Uterus (tissue), 4 donors: Measurements from ENCODE around the gene OXCT2. TPM values are rescaled to one million over a fixed set of nuclear protein-coding genes. Genes with fewer than 3 reads are reported as not detected.
"Not testable (repeated sequence)": the region's sequence is repeated elsewhere in the genome, so short reads cannot be mapped to it uniquely, and the experiment has no call there.

Experiments used
- DNase-seq, 2 donors: peaks; one replicate each; pipeline ENCODE4 v3.0.0-alpha.2; 2019 to 2020
- H3K27ac ChIP-seq, 2 donors: fragments of 200-600 bp; sonication (generic); 1 replicate in 1 of 2; 2 replicates in 1 of 2; pipeline ENCODE4 v1.5.1; 2016 to 2018
- H3K27me3 ChIP-seq, 2 donors: fragments of 200-600 bp; sonication (generic); one replicate each; pipeline ENCODE4 v1.5.1; 2018 to 2019; ENCODE audit warnings: control low read depth in 1 of 2
- H3K36me3 ChIP-seq, 2 donors: fragments of 200-600 bp; sonication (generic); one replicate each; pipeline ENCODE4 v1.5.1; 2019; ENCODE audit warnings: control low read depth in 1 of 2
- H3K4me1 ChIP-seq, 2 donors: fragments of 200-600 bp; sonication (generic); one replicate each; pipeline ENCODE4 v1.5.1; 2018 to 2019; ENCODE audit warnings: control low read depth in 1 of 2
- H3K4me3 ChIP-seq, 2 donors: fragments of 200-600 bp; sonication (generic); 1 replicate in 1 of 2; 2 replicates in 1 of 2; pipeline ENCODE4 v1.5.1; 2018 to 2019; ENCODE audit warnings: mild to moderate bottlenecking in 1 of 2
- H3K9me3 ChIP-seq, 2 donors: fragments of 200-600 bp; sonication (generic); one replicate each; pipeline ENCODE4 v1.5.1; 2019; ENCODE audit warnings: control low read depth in 1 of 2
- POLR2A ChIP-seq, 2 donors: fragments of 450-650 bp; IDR thresholded peaks; one replicate each; pipeline ENCODE4 v1.6.1; 2016; ENCODE audit warnings: antibody characterized with exemption in 2 of 2, mild to moderate bottlenecking in 1 of 2, moderate library complexity in 1 of 2
- intact Hi-C: fragments of 100-400 bp; cut with DNase I; formaldehyde crosslinking; loops from one replicate; pipeline ENCODE4 v1.15.1; 2023; ENCODE audit warnings: low total_unique reads
- total RNA-seq, 4 donors: library from RNA; depleted of rRNA in 3 of 4; stranded (reverse); fragments of >200 nt in 3 of 4; gene quantifications; one replicate each; pipeline versions ENCODE4 v1.1.0 to v1.2.4, GENCODE V29; 2014 to 2023
- TF ChIP-seq, protein P1 (sequence below), 4 experiments: fragments of 200-600 bp in 2 of 4; fragments of 450-650 bp in 2 of 4; sonication (generic) in 2 of 4; IDR thresholded peaks; one replicate each; pipeline ENCODE4 v1.5.1; 2016 to 2019; ENCODE audit warnings: antibody characterized with exemption in 4 of 4, mild to moderate bottlenecking in 2 of 4, moderate library complexity in 1 of 4
- donor health status: DM: yes; HTN: yes; CAD: no.

The OXCT2 gene
- total RNA-seq, 4 donors from 2014 or later: 1.1 to 1.5 TPM; not detected in 2

DNA sequence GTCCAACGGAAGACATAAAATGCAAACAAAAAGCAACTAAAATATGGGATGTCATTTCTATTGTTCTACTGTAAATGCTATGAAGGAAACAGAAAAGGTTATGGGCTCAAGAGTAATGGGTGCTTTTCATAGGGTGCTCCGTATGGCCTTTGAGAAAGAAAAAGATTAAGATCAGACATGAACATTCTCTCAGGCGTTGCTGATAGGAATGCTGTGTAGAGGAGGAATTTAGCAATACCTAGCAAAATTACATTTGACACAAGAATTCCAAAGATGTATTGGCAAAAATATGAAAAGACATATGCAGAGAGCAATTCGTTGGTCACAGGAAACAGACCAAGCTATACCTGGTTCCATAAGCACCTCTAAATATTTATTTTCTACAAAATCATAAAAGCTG lies 5.7 kb upstream of the OXCT2 start:
- no peak for TF ChIP-seq POLR2A (IDR thresholded peaks at IDR 0.05)
- TF ChIP-seq, protein P1, sequence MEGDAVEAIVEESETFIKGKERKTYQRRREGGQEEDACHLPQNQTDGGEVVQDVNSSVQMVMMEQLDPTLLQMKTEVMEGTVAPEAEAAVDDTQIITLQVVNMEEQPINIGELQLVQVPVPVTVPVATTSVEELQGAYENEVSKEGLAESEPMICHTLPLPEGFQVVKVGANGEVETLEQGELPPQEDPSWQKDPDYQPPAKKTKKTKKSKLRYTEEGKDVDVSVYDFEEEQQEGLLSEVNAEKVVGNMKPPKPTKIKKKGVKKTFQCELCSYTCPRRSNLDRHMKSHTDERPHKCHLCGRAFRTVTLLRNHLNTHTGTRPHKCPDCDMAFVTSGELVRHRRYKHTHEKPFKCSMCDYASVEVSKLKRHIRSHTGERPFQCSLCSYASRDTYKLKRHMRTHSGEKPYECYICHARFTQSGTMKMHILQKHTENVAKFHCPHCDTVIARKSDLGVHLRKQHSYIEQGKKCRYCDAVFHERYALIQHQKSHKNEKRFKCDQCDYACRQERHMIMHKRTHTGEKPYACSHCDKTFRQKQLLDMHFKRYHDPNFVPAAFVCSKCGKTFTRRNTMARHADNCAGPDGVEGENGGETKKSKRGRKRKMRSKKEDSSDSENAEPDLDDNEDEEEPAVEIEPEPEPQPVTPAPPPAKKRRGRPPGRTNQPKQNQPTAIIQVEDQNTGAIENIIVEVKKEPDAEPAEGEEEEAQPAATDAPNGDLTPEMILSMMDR (IDR thresholded peaks at IDR 0.05): no peak
- Histone ChIP-seq H3K4me1 (no peaks in the 10 kb centered on the region), H3K27ac (no peak overlapping the region), H3K36me3 (no peaks in the 10 kb centered on the region), H3K4me3 (no peak overlapping the region), H3K9me3 (no peaks in the 10 kb centered on the region), H3K27me3 (no peaks in the 10 kb centered on the region)
- no peak for DNase-seq
- intact Hi-C loops: no loop called here

DNA sequence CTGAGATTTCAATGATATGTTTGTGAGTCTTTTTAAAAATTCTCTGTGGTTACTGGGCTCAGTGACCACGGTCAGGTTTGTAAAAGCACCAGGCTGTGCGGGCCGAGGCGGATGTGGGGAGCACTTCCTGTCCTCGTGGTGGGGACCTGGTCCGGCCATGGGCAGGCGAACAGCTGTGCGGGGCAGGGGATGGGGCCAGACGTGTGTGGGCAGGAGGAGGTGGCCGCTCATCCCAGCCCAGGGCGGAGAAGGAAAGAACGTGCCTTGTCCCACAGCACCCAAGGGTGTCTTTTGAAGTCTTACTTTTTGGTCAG lies 5.2 kb upstream of the OXCT2 start:
- intact Hi-C loops: no loop called here
- H3K9me3 ChIP-seq: no peaks in the 10 kb centered on the region
- H3K27ac ChIP-seq: no peak overlapping the region
- H3K36me3 ChIP-seq: no peaks in the 10 kb centered on the region
- no peak for DNase-seq
- H3K4me1 ChIP-seq: no peaks in the 10 kb centered on the region
- H3K4me3 ChIP-seq: no peak overlapping the region
- TF ChIP-seq POLR2A (IDR thresholded peaks at IDR 0.05): no peak
- TF ChIP-seq, protein P1 (IDR thresholded peaks at IDR 0.05): no peak
- H3K27me3 ChIP-seq: no peaks in the 10 kb centered on the region

DNA sequence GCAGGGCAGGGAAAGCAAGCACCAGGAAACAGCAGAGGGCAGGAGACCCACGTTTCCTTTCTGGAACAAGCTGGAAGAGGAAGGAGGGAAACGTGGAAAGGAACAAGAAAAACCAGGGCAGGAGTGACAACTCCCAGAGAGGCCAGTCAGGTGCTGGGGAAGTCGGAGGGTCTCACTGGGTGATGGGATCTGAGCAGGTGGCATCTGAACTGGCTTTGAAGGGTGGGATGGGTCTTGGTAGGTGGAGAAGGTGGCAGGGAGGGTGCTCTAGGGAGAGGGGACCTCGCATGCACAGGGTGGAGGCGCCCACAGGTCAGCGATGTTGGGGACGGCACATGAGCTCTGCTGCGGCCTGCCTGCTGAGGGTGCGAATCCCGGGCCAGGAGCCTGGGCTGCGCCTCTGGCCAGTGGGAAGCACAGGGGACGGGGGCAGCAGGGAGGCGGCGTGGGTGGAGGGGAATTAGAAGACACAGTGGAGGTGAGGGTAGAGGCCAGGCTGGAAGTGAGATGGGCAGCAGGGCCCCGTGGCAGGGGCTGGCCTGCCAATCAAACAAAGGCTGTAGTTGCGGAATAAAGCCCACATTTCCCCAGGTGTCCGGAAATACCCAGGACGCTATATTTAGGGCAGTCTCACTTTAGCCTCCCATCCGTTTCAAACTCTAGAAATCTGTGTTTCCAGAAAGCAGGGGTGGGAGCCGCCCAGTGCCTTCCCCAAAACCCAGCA lies 4.7 kb upstream of the OXCT2 start:
- H3K9me3 ChIP-seq, H3K36me3 ChIP-seq, intact Hi-C loops, H3K27me3 ChIP-seq, H3K4me1 ChIP-seq, H3K4me3 ChIP-seq, DNase-seq, H3K27ac ChIP-seq: not testable (repeated sequence)

DNA sequence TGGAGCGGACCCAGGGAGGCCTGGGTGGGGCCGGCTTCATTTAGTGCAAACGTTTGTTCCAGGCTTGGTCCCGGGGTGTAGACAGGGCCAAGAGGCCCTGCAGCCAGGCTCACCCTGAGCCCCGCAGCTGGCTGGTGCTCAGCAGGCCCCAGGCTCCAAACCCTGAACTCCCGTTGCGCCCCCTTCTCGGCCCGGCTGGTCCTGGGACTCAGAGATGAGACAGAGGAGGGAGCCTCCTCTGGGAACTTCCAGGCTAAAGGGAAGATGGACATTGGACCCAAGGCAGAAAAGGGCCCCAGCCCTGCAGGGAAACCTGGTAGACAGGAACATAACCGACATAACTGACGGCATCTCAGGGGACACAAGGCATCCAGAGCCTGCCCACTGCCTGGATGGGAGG lies 4.0 kb upstream of the OXCT2 start:
- H3K9me3 ChIP-seq, H3K27me3 ChIP-seq, intact Hi-C loops, H3K4me3 ChIP-seq, H3K4me1 ChIP-seq, DNase-seq, H3K36me3 ChIP-seq, H3K27ac ChIP-seq: not testable (repeated sequence)

DNA sequence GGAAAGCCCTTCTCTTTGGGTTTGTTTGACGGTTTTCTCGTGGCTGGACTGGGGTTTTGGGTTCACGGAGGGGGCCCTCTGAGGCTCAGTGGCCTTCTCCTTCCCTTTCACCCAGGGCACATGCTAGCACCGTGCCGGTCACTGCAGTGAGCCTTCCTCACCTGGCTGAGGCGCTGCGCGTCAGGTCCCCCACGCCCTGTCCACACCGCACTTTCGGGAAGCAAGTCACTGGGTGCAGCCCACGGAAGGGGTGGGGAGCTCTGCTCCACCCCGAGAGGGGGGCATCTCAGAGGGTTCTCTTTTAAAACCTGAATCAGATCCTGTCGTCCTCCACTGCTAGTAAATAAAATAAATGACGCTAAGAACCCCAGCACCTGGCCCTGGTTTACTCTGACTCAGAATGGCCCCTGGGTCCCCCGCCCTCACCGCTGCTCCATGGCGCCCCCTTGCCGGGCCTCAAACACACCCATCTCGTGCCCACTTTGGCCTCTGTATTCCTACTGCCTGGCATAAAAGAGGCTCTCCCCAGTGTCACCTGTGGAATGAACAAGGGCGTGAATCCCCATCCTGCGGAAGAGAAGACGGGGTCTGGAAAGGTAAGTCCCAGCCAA lies 2.3 kb upstream of the OXCT2 start:
- H3K36me3 ChIP-seq, H3K27me3 ChIP-seq, H3K4me1 ChIP-seq, H3K4me3 ChIP-seq, H3K9me3 ChIP-seq, DNase-seq, intact Hi-C loops, H3K27ac ChIP-seq: not testable (repeated sequence)

DNA sequence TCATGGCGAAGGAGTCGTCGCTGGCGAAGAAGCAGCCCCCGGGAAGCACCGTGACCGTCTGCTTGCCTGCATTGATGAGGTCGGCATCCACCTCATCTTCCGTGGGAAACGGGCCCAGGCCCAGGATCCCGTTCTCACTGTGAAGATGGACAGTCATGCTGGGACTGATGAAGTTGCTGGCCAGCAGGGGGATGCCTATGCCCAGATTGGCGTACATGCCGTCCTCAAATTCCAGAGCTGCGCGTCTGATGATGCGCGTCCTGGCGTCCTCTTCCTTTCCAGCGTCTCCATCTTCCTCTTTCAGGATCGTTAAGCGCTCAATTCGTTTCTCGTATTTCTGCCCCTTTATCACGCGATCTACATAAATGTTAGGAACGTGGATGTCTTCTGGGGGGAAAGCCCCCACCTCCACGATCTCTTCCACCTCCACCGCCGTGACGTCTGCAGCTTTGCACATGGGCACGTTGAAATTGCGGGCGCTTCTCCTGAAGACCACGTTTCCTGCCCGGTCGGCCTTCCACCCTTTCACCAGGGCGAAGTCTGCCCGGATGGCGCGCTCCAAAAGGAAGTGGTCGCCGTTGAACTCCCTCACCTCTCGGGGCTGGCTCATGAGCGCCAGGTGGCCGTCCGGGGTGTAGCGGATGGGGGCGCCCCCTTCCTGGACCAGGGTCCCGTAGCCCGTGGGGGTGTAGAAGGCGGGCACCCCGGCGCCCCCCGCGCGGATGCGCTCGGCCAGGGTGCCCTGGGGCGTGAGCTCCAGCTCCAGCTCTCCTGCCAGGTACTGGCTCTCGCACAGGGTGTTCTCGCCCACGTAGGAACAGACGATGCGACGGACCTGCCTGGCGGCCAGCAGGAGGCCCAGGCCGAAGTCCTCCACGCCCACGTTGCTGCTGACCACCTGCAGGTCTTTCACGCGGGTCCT lies 787 bp downstream of the OXCT2 start:
- H3K27ac ChIP-seq, H3K9me3 ChIP-seq, H3K4me3 ChIP-seq, H3K36me3 ChIP-seq, intact Hi-C loops, H3K4me1 ChIP-seq, H3K27me3 ChIP-seq, DNase-seq: not testable (repeated sequence)

DNA sequence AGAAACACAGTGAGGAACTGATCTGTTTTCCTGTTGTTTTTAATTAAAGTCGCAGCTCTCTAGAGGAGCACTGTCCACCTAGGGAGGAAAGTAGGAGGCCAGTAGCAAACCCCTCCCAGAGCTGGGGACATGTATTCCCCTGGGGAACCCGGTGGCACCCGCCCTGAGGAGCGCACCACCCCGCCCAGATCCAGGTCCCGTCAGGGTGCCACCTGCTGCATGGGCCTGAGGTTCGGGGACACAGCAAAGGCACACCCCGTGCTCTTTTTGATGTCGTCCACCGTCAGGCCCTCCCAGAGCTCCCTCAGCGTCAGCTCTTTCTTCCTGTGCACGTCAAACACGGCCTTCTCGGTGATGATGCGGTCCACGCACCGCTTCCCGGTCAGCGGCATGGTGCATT lies 1.6 kb downstream of the OXCT2 start:
- H3K4me1 ChIP-seq, H3K9me3 ChIP-seq, intact Hi-C loops, H3K36me3 ChIP-seq, DNase-seq, H3K4me3 ChIP-seq, H3K27me3 ChIP-seq, H3K27ac ChIP-seq: not testable (repeated sequence)

DNA sequence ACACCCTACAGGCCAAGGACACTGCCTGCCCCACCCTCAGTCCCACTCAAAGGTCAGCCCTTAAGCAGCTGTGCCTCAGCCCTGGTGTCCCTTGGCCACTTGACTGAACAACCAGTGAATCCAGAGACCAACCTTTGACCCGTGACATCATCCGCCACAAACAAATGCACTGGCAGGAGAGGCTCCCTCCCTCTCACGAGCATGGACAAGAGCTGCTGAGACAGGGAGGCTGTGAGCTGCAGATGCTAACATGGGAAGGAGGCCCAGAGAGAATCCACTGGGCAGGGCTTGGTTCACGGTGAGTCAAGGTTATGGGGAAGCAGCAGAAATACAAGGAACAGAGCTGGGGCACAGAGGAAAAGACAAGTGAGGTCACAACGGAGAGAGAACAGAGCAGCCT lies 4.7 kb downstream of the OXCT2 start:
- intact Hi-C loops, H3K4me3 ChIP-seq, H3K36me3 ChIP-seq, H3K27ac ChIP-seq, H3K27me3 ChIP-seq, DNase-seq, H3K4me1 ChIP-seq, H3K9me3 ChIP-seq: not testable (repeated sequence)

DNA sequence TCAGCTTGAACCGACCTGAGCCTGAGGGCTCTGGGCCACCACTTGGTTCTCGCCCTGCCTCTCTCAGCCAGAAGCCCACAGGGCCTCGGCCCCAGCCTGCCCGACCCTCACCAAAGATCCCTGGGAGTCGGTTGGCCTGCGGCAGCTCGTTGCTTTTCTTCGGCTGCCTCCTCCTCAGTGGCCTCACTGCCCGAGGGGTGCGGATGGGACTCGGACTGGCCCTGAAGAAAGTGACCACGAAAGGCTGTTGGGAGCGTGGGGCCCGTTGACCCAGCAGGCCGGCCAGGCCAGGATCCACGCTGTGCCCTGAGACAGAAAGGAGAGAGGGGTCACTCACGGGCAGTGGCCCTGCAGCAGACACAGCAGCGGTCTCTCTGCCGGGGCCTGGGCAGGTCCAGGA lies 6.6 kb downstream of the OXCT2 start:
- DNase-seq, H3K27ac ChIP-seq, intact Hi-C loops, H3K9me3 ChIP-seq, H3K27me3 ChIP-seq, H3K4me1 ChIP-seq, H3K36me3 ChIP-seq, H3K4me3 ChIP-seq: not testable (repeated sequence)

DNA sequence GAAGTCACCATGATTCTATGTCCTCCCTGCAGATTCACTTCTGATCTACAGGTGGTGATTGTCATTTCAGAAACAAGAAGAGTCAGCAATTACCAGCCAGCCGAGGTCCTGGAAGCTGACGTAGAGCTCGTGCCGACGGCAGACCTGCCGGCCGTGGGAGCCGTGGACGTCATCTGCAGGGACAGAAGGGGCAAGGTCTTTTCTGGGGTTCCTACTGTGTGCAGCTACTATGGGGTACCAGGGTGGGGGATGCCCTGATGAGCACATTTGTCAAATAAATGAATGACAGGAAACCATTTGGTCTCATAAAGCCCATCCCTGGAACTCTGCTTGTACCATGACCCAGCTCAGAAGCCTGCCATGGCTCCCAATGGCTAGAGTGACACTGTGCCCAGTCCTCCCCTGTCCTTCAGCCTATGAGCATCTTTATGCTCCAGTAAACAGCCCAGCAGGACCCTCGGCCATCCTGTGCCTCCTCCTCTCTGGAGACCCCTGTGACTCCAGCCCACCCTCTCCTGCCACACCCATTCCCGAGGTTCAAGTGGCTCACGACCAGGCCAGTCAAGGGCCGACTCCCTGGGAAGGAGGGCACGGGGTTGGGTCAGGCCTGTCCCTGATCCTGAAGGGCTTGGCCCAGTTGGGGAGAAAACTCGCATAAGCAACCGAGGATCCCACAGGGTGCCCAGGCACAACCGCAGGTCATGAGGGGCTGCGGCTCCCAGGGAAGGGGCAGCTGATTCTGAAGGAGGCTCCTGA lies 7.4 kb downstream of the OXCT2 start:
- DNase-seq, H3K9me3 ChIP-seq, H3K27me3 ChIP-seq, H3K4me1 ChIP-seq, intact Hi-C loops, H3K27ac ChIP-seq, H3K36me3 ChIP-seq, H3K4me3 ChIP-seq: not testable (repeated sequence)
